Activated naive CD4-positive, alpha-beta T cell (primary cell): ENCODE measurements around the gene NKPD1.

Experiments used
- DNase-seq, 4 experiments: peaks; one replicate each; lab custom pipeline; 2025; lab: John Stamatoyannopoulos, UW

The NKPD1 gene, protein sequence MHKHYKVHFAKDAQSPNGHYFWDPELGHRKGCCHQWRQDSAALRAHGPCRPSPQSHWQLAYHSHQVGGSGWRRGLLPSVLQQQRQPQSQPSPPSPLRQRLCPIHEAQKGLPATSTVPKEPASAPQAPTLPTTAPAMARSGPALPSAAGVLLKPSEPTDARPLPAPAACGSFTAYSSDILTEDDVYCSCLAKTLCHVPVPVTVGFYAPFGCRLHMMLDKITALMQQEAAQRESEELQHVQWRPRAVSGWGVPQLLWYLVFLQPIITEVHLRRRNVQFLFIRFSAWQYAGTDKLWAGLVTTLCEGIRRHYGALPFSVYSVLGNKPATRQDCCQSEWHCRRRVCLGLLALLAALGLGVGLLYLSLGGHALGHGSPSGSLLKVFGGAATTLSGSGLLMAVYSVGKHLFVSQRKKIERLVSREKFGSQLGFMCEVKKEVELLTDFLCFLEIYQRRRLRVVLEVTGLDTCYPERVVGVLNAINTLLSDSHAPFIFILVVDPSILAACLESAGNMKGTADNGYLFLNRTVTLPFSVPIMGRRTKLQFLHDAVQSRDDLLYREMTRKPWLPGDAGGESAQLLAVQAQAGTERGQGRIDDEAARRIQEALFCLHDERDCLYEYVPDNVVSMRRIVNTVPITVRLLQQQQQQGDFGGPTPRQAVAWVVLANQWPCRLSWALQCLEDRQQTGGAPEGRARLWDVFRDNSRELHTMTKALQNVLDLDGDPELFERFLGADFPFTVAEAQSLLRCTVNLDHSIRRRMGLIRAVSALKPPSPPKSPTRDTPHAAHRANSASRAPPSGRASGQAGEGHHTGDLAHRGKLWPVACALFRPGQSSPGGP

GRCh38 chr19:45160870-45161737, at the start of gene NKPD1:
NKPD1 (minus strand) TSS chr19:45160982; CDS start chr19:45160150, 832 bp downstream.
- no peak for DNase-seq

- no peak for DNase-seq
These were observed 45.5 kb upstream of the NKPD1 start for GRCh38 chr19:45206328-45206727.

DNA sequence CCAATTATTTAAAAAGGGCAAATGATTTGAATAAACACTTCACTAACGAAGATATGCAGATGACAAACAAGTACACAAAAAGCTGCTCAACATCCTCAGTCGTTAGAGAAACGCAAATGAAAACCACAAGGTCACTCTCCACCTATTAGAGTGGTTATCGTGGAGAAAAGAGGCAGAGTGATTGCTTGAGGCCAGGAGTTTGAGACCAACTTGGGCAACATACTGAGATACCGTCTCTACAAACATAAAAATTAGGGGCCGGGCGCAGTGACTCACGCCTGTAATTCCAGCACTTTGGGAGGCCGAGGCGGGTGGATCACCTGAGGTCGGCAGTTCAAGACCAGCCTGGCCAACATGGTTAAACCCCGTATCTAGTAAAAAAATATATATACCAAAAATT, 45.0 kb upstream of the NKPD1 start:
- no peak for DNase-seq

GRCh38 chr19:45202637-45203036, 41.9 kb upstream of the NKPD1 start:
- DNase-seq, result no peak

DNA sequence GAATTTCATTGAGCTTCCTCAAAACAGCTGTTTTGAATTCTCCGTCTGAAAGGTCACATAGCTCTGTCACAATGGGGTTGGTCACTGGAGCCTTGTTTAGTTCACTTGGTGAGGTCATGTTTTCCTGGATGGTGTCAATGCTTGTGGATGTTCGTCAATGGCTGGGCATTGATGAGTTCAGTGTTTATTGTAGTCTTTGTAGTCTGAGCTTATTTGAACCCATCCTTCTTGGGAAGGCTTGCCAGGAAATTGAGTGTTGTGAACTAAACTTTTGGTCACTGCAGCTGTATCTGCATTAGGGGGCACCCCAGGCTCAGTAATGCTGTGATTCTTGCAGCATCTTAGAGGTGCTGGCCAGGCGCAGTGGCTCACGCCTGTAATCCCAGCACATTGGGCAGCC, 39.8 kb upstream of the NKPD1 start:
- DNase-seq, result no peak

- DNase-seq, result no peak
These were observed 35.0 kb upstream of the NKPD1 start for GRCh38 chr19:45195764-45196163.

DNA sequence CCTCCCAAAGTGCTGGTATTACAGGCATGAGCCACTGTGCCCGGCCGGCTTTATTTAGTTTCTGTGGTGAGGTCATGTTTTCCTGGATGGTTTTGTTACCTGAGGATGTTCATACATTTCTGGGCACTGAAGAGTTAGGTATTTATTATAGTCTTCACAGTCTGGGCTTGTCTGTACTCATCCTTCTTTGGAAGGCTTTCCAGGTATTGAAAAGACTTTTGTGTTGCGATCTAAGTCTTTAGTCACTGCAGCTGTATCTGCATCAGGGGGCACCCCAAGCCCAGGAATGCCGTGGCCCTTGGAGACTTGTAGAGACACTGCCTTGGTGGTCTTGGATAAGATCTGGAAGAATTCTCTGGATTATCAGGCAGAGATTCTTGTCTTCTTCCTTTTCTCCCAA, 30.6 kb upstream of the NKPD1 start:
- DNase-seq, result no peak

- DNase-seq, result no peak
These were observed 29.2 kb upstream of the NKPD1 start for GRCh38 chr19:45189971-45190370.

- DNase-seq, result no peak
These were observed 26.8 kb upstream of the NKPD1 start for GRCh38 chr19:45187421-45188100.

- no peak for DNase-seq
These were observed 25.9 kb upstream of the NKPD1 start for GRCh38 chr19:45186509-45187334.

GRCh38 chr19:45184115-45184514, 23.3 kb upstream of the NKPD1 start:
- DNase-seq, result no peak

DNA sequence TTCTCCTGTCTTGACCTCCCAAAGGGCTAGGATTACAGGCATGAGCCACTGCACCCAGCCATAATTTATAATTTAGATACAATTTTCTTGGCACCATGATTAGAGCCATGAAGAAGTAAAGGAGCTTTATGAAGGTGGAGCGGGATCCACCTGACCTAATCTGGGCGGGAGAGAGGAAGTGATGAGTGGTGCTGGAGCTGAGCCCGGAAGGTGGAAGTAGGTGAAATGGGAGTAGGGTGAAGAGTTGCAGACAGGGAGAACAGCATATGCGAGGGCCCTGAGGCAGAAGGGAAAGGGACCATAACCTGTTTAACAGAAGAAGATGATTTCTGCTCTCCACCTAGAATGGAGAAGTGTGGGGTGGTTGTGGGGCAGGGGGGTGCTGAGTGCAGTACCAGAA, 22.0 kb upstream of the NKPD1 start:
- no peak for DNase-seq

DNA sequence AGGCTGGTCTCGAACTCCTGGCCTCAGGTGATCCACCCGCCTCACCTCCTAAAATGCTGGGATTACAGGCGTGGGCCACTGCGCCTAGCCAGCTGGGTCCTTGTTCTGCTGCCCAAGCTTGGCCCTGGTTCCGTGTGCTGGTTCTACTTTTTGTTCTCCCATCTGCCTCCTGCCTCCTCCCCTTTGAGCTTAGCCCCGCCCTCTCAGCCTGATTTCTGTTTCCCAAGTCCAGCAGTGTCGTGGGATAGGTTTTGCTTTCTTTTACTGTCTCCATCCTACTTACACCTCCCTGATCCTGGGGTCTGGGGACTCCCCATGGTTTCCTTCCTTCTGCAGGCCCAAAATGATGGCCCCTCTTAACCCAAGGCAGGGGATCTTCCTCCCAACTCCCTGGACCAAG, 20.2 kb upstream of the NKPD1 start:
- DNase-seq, result no peak

GRCh38 chr19:45179892-45180370, 19.1 kb upstream of the NKPD1 start:
- DNase-seq, result no peak

DNA sequence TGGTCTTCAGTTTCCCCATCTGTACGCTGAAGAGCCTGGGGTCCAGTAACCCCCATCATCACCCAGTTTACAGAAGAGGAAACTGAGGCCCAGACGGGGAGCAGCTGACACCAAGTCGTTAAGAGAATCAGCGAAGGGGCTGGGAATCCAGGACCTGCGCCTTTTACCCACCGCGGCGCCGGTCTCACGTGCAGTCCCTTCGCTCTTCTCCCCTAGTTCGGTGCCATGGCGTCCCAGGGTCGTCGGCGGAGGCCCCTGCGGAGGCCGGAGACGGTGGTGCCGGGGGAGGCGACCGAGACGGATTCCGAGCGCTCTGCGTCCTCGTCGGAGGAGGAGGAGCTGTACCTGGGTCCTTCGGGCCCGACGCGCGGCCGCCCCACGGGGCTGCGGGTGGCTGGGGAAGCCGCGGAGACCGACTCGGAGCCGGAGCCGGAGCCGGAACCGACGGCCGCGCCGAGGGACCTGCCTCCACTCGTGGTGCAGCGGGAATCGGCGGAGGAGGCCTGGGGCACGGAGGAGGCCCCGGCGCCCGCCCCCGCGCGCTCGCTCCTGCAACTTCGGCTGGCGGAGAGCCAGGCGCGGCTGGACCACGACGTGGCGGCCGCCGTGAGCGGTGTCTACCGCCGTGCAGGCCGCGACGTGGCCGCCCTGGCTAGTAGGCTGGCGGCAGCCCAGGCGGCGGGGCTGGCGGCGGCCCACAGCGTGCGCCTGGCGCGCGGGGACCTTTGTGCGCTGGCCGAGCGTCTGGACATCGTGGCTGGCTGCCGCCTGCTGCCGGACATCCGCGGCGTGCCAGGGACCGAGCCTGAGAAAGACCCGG, 18.5 kb upstream of the NKPD1 start:
- peak in 1 of 4 experiments; percentile 27 for DNase-seq

DNA sequence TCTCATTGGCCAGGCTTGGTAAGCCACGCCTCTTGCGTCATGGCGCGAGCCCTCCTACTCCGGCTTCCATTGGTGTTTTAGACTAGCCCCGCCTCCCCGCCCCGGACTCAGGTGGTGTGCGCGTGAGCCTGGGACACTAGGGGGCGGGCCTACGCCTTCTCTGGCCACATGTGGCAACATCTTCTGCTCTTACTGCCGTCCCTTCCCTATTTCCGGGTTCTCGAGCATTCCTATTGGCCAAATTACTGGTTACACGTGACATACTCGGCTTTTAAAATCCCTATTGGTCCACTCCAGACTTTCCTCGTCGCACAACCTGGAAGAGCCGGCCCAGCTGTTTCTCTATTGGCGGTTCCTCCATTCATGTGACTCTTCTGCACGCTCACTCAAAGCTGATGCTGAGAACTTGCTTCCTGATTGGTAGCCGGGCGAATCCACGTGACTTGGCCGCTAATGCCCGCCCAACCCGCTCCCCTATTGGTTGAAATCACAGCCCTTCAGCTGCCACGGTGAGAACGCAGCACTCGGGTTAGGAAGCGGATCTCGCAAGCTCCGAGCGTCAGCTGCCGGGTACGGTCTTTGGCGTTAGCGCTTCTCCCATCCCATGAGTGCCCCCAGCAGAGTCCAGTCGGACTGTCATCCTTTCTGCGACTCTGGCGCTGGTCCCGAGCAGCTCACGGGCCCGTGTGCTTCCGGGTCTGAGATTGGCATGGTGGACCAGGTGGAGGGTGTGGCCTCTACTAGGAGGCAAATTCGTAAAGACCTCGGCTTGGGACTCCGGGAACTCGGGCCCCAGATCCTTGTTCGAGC, 17.7 kb upstream of the NKPD1 start, which contains the start of gene BLOC1S3:
BLOC1S3 (plus strand) TSS at position 523 of the 810 bp plus-strand sequence. CDS start 513 bp downstream, outside the sequence.
- DNase-seq, result peak; percentile 96 to 99 (median 97)

GRCh38 chr19:45177817-45178261, 17.1 kb upstream of the NKPD1 start, which contains the start of gene TRAPPC6A:
TRAPPC6A (minus strand) TSS chr19:45178237; CDS start chr19:45178218, 19 bp downstream.
- peak in 1 of 4 experiments; percentile 61 for DNase-seq
